Cardiac fibroblast (primary cell): ENCODE measurements around the gene DCAF5.
A peak's percentile ranks its signal among the peaks of the same experiment; 100 is the strongest.

ENCODE experiments used
- DNase-seq, 2 donors: peaks; one replicate each; pipeline versions ENCODE4 v3.0.0 to v3.0.0-alpha.2; 2010; ENCODE audit warnings: low read depth in 2 of 2
- H3K4me3 ChIP-seq, 2 donors: replicated peaks in 1 of 2; 1 replicate in 1 of 2; 2 replicates in 1 of 2; pipeline ENCODE4 v1.5.1; 2011; ENCODE audit warnings: low read depth in 2 of 2, low read length in 2 of 2, mild to moderate bottlenecking in 2 of 2, moderate library complexity in 1 of 2
- CTCF ChIP-seq: IDR thresholded peaks from one replicate; pipeline ENCODE4 v1.5.1; 2011; ENCODE audit warnings: low read depth, mild to moderate bottlenecking, low read length, inconsistent platforms

DCAF5 gene

GRCh38 chr14:69096781-69097475 lies 56.0 kb downstream of the DCAF5 start:
- DNase-seq = peak in 1 of 2 donors; percentile 43
- no peak overlapping the region for H3K4me3 ChIP-seq
- no peak for TF ChIP-seq CTCF

- H3K4me3 ChIP-seq = no peak overlapping the region
- no peak for DNase-seq
- TF ChIP-seq CTCF = no peak
Measured at GRCh38 chr14:69096246-69096645, 56.7 kb downstream of the DCAF5 start.

GRCh38 chr14:69094481-69094880 lies 58.4 kb downstream of the DCAF5 start:
- no peak overlapping the region for H3K4me3 ChIP-seq
- TF ChIP-seq CTCF = no peak
- no peak for DNase-seq

GRCh38 chr14:69093631-69094421 lies 59.1 kb downstream of the DCAF5 start:
- peak; percentile 46 to 77 for DNase-seq
- TF ChIP-seq CTCF = no peak
- no peak overlapping the region for H3K4me3 ChIP-seq

- DNase-seq = peak in 1 of 2 donors; percentile 32
- no peak for TF ChIP-seq CTCF
- H3K4me3 ChIP-seq = no peak overlapping the region
Measured at GRCh38 chr14:69092840-69093422, 60.0 kb downstream of the DCAF5 start.

GRCh38 chr14:69091695-69092094 lies 61.2 kb downstream of the DCAF5 start:
- DNase-seq = no peak
- TF ChIP-seq CTCF = no peak
- H3K4me3 ChIP-seq = no peak overlapping the region
